ENCODE data around the gene ARHGAP18.
A peak's percentile ranks its signal among the peaks of the same experiment; 100 is the strongest.

Gene ARHGAP18

GRCh38 chr6:129717277-129717676 lies 7.3 kb upstream of the ARHGAP18 start:
- no peak for DNase-seq

DNA sequence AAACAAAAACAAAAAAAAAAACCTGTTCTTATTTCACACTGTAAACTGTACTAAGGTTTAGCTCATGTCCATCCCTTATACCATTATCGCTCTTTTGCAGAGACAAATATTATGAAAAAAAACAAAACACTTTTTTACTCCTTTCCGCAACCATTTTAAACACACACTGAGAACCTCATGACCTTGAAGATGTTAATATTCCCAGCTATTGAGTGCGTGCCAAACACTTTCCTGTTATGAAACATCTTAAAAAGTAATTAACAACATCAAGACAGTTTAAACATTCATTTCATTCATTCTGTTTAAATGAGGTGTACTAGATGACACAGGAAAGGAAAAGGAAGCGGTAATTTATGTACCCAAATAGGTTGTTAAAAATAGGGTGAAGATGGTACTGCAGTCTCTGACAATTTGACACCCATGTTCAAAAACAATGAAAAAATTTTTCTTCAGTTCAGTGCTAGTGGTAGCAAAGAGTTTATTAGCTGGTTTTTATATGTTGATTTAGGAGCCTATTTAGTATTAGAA lies 3.9 kb upstream of the ARHGAP18 start:
- no peak for DNase-seq

DNA sequence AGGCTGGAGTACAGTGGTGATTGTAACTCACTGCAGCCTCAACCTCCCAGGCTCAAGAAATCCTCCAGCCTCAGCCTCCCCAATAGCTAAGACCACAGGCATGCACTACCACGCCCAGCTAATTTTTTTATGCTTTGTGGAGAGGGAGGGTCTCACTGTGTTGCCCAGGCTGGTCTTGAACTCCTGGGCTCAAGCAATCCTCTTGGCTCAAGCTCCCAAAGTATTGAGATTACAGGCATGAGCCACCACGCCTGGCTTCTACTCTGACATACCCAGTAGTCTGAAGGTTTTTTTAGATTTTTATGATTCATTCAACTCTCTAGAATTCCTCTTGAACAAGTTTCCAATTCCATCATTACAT lies 1.3 kb upstream of the ARHGAP18 start:
- DNase-seq: no peak

DNA sequence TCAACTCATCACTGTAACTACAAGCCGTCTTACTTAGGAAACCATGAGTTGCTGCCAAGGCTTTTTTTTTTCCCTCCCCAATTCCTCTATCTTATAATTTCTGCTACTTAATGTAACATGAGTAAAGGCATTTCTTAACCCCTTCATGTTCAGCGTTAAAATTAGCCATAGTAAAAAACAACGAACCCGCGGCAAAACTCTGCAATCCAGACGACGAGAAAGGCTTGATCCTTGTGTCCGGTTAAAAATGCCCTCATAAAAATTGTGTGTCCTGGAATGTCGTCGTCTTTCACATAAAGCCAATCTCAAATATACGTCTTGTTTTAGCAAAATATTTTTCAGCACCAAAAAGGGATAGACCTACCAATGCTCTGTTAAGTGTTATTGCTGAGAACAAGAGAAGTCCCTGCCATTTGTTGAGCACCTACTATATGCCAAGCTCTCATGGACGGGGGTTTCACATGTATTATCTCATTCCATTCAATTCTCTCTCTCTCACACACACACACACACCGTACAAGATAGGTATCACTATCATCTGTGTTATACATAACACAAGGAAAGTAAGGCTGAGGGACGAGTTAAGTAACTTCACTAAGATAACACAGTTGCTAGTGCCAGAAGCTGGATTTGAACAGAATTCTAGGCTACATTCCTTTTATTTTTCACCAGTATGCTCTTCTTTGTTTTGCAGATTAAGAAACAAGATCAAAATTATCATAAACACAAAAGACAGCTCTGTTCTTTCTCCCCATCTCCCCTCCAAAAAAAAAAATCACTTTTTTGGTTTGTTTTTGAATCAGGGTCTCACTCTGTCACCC lies 683 bp upstream of the ARHGAP18 start:
- no peak for DNase-seq

GRCh38 chr6:129709196-129709768 lies 695 bp downstream of the ARHGAP18 start:
- peak in 1 of 2 experiments; percentile 40 for DNase-seq

- no peak for DNase-seq
These were observed 1.3 kb downstream of the ARHGAP18 start for GRCh38 chr6:129708496-129709195.

DNA sequence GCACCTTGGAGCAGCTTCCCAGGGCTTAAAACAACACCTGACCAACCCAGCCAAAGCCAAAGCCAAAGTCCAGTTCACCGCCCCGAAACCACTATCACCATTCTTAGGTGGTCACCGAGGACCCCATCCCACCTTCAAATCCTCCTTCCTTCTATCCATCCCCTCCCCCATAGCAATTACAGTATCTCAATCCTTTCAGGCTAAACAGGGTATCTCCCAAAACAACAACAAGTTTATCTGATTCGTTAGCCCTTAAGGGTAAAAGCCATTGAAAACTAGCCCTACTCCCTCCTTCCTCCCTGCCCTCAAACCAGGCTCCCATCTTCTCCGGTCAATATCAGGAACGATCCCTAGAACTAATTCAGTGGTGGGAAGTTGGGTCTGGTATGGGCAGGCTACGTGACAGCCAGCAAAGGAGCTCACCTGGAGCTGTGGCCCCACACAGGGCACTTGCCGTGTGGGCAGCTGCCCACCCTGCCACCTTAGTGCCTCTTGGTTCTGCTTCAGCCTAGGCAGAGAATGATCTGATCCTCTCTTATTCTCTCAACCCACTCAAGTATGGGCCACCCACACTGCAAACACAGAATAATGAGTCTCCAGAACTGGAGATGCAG lies 2.0 kb downstream of the ARHGAP18 start:
- DNase-seq: no peak

GRCh38 chr6:129707028-129707427 lies 2.9 kb downstream of the ARHGAP18 start:
- no peak for DNase-seq

DNA sequence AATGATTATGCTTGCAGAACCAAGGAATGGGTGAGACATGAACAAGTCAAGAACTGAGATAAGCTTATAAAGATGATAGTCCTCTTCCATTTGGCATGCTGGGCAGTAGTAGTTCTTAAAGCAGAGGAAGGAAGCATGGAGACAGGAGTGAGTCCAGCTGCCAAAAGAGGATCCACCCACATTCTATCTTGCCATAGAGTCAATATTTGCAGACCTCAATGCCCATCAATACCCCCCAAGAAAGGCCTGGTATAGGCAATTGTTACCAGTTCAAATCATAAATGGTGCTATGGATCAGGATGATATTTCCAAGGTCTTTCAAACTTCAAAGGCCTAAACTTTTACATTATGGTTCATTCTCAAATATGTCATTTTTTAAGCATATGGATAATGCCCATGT lies 4.8 kb downstream of the ARHGAP18 start:
- no peak for DNase-seq

GRCh38 chr6:129704708-129705107 lies 5.3 kb downstream of the ARHGAP18 start:
- DNase-seq: no peak

DNA sequence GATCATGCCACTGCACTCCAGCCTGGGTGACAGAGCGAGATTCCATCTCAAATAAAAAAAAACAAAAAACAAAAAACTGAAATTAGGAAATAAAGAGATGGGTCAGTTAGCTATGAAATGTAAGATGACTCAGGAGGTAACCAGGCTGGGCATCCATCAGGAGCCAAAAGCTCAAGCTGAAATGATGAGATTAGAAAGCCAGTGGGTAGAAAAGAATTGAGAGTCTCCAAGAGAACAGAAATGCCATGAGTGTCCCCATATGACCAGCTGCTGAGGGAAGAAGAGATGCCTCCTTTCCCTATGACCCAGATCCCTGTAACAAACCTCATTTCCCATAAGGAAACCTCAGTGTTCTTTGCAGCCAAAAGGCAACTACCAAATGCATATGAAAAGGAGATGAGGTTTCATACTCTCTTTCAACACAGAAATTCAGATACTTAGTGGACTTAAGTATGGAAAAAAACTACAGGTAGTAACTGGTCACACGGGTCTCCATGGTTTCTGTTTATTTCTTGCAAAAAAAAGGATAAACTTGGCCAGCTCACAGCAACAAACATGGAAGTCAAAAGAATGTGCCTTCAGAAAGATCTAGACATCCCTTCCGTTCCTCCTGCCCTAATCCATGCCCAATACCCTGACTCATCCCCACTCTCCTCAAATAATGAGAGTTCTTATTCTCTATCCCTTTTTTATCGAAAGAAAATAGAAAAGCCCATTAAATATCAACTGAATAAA lies 8.1 kb downstream of the ARHGAP18 start:
- no peak for DNase-seq

DNA sequence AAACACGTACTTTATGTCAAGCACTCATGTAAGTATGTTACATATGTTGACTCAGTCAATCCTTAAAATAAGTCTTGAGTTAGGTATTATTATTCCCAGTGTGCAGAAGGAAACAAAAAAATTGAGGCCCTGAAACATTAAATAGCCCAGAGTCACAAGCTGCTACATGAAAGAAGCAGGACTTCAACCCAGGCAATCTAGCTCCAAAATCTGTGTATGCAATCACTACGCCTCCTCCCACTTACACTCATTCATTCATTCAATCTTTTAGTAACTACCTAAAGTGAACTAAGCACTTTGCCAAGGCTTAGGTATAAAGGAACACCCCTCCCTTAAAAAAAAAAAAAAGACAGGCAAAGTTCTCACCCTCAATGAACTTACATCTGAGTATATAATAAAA lies 9.3 kb downstream of the ARHGAP18 start:
- DNase-seq: no peak

- DNase-seq: no peak
These were observed 10.3 kb downstream of the ARHGAP18 start for GRCh38 chr6:129699659-129700058.

DNA sequence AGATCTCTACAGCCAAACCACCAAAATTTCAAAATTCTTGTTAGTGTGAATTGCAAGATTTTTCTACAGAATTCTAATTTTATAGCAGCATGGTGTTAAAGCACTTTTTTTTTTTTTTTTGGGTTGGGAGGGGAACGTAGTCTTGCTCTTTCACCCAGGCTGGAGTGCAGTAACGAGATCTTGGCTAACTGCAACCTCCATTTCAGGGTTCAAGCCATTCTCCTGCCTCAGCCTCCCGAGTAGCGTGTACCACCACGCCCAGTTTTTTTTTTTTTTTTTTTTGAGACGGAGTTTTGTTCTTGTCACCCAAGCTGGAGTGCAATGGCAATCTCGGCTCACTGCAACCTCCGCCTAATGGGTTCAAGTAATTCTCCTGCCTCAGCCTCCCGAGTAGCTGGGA lies 11.5 kb downstream of the ARHGAP18 start:
- no peak for DNase-seq

DNA sequence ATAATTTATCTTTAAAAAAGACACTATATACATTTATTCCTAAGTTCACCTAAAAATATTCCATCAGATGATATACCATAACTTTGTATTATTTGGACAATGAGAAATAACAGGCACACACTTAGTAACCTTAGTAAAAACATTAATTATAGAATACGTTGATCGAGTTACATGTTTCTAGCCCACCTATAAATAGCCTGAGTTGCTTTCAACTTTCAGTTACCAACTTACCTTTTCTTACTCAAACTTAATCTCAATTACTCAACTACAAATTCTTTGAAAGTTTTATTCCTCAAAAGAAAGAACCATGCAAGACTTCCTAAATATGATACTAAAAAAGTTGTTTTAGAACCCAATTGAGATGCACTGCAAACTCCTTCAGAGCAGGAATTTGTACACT lies 12.2 kb downstream of the ARHGAP18 start:
- DNase-seq: no peak

- DNase-seq: no peak
These were observed 13.1 kb downstream of the ARHGAP18 start for GRCh38 chr6:129696843-129697242.

DNA sequence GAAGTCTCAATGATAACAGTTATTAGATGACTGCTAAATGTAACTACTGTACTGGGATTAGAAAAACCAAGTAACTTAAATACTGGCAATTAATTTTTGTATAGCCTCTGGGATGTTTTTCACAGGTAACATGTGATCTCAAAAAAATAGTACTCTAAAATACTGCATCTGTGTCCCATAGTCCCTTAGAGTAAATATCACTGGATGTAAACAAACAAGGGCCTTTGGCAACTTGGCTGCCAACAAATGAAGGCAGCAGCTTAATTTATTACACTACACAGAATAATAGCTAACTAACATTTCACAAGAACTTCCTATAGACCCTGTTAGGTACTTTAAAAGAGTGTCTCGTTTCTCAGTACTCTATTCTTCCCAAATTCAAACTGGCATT lies 14.0 kb downstream of the ARHGAP18 start:
- no peak for DNase-seq

- peak in 1 of 2 experiments; percentile 15 for DNase-seq
These were observed 14.5 kb downstream of the ARHGAP18 start for GRCh38 chr6:129695373-129696027.

GRCh38 chr6:129694036-129694435 lies 15.9 kb downstream of the ARHGAP18 start:
- no peak for DNase-seq

- DNase-seq: no peak
These were observed 17.5 kb downstream of the ARHGAP18 start for GRCh38 chr6:129692467-129692866.

DNA sequence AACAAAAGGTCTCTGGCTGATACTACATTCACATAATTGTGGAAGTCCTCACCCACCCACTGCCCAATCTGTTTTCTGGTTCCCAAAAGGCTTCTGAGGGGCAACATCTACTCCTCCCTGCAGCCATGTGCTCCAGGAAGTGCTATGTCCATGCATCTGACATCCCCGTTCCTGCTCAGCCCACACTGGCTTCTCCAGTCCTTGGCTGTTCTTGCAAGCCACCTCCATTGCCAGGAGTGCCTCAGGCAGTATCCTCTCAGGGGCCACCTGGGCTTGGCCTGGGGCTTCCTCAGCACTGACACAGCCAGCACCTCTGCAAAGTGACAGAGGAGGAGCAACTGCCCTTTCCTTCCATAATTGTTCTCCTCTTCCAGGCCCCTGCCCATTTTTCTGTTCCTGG lies 18.3 kb downstream of the ARHGAP18 start:
- no peak for DNase-seq

GRCh38 chr6:129691043-129691640 lies 18.8 kb downstream of the ARHGAP18 start:
- DNase-seq: no peak
